ENCODE data around the gene ZNF474.

ZNF474 gene

DNA sequence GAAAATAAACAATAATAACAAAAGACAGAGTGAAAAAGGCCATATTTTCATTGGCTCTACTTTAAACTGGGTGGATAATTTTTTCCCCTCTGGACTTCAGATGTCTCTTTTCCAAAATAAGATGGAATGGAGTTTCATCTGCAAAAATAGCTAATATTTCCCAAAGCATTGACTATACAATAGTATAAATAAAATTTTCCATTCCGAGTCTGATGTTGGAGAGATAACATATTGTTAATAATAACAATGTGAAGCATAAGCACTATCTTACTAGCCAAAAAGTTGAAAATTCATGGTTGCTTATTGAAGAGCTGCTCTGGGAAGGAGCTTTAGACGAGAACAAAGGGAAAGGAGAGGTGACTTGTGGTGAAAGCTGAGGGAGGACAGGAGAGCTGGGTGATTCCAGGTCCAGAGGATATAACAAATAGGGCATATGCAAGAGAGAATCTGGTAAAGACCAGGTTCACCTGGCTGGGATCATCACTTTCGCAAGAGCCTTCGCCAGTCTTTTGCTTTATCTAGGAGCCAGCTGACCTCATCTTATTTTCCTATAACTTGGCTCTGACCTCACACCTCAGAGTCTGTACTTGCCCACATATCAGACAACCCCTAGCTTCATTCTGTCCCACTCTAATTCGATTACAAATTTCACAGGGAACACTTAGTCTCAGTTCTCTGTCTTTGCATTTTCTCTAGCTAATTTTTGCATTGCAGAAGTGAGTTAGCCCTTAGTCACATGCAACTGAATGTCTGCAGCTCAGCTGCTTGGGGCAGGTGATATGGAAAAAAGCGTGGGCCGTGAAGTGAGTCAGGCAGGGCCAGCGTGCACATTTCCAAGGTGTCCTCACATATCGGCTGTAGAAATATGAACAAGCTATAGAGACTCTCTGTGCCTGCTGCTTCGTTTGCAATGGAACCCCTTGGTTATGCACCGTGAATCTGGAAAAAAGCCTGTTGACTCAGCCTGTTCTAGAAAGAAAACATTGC is 7.6 kb upstream of the ZNF474 start:
- TF ChIP-seq POLR2A (IDR thresholded peaks at IDR 0.05; ENCODE audit: extremely low read depth, insufficient read length), result no peak
- no peak for TF ChIP-seq MYC (IDR thresholded peaks at IDR 0.05; ENCODE audit: low read depth, low read length)
- TF ChIP-seq, protein P1, sequence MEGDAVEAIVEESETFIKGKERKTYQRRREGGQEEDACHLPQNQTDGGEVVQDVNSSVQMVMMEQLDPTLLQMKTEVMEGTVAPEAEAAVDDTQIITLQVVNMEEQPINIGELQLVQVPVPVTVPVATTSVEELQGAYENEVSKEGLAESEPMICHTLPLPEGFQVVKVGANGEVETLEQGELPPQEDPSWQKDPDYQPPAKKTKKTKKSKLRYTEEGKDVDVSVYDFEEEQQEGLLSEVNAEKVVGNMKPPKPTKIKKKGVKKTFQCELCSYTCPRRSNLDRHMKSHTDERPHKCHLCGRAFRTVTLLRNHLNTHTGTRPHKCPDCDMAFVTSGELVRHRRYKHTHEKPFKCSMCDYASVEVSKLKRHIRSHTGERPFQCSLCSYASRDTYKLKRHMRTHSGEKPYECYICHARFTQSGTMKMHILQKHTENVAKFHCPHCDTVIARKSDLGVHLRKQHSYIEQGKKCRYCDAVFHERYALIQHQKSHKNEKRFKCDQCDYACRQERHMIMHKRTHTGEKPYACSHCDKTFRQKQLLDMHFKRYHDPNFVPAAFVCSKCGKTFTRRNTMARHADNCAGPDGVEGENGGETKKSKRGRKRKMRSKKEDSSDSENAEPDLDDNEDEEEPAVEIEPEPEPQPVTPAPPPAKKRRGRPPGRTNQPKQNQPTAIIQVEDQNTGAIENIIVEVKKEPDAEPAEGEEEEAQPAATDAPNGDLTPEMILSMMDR (IDR thresholded peaks at IDR 0.05; ENCODE audit: low read depth, low read length), result no peak
- TF ChIP-seq, protein P2, sequence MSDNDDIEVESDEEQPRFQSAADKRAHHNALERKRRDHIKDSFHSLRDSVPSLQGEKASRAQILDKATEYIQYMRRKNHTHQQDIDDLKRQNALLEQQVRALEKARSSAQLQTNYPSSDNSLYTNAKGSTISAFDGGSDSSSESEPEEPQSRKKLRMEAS (IDR thresholded peaks at IDR 0.05; ENCODE audit: low read depth, low read length), result no peak
- no peak for DNase-seq (ENCODE audit: low read depth)
- no peak overlapping the region for H3K4me3 ChIP-seq (ENCODE audit: low read depth, low read length)

DNA sequence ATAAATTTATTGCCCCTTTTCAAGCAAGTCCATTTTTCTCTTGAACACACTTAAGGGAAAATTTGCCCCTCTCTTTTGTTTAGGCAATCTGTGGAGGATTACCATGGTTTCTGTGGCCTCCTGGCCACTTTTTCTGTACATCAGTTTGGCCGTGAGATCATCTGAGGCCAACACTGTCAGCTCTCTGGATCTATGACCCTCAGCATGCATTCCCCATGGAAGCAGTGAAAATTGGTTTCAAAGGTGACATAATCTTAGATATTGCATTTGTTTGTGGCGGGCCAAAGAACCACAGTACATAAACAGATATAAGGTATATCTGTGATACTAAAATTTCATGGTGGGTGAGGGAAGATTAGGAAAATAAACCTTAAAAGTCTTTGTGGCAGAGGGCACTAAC is 4.6 kb upstream of the ZNF474 start:
- H3K4me3 ChIP-seq (ENCODE audit: low read depth, low read length), result no peak overlapping the region
- DNase-seq (ENCODE audit: low read depth), result no peak
- TF ChIP-seq MYC (IDR thresholded peaks at IDR 0.05; ENCODE audit: low read depth, low read length) (no peak), POLR2A (IDR thresholded peaks at IDR 0.05; ENCODE audit: extremely low read depth, insufficient read length) (no peak)
- TF ChIP-seq, protein P1 (IDR thresholded peaks at IDR 0.05; ENCODE audit: low read depth, low read length), result no peak
- TF ChIP-seq, protein P2 (IDR thresholded peaks at IDR 0.05; ENCODE audit: low read depth, low read length), result no peak

DNA sequence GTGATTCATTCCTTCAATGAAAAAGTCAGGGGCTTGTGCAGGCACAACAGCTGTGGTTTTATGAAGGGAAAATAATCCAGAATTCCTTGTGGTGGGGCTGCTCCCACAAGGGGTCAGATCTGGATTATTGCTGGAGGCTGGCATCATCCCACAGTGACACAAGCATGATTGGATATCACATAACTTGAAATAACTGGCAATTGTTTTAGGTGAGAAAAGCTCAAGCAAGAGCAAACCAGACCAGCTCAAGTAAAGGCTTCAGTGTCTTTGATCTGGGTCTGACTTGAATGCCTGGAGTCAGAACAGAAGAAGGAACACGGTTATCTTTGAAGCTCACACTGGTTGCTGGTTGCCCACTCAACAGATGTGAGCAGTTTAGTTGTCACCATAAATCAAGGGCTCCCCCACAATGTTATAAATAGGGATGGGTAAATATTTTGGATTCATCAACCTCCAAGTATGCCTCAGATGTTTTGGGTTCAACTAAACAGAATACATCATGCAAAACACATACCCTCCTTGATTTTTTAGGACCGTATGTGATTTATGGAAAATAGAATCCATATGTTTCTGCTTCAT is 3.1 kb upstream of the ZNF474 start:
- TF ChIP-seq, protein P1 (IDR thresholded peaks at IDR 0.05; ENCODE audit: low read depth, low read length), result no peak
- TF ChIP-seq, protein P2 (IDR thresholded peaks at IDR 0.05; ENCODE audit: low read depth, low read length), result no peak
- DNase-seq (ENCODE audit: low read depth), result no peak
- H3K4me3 ChIP-seq (ENCODE audit: low read depth, low read length), result no peak overlapping the region

GRCh38 chr5:122126756-122127321 is 2.5 kb upstream of the ZNF474 start:
- TF ChIP-seq MYC (IDR thresholded peaks at IDR 0.05; ENCODE audit: low read depth, low read length) (no peak), POLR2A (IDR thresholded peaks at IDR 0.05; ENCODE audit: extremely low read depth, insufficient read length) (no peak)
- TF ChIP-seq, protein P1 (IDR thresholded peaks at IDR 0.05; ENCODE audit: low read depth, low read length), result no peak
- TF ChIP-seq, protein P2 (IDR thresholded peaks at IDR 0.05; ENCODE audit: low read depth, low read length), result no peak
- no peak overlapping the region for H3K4me3 ChIP-seq (ENCODE audit: low read depth, low read length)

GRCh38 chr5:122130152-122130551 is 806 bp downstream of the ZNF474 start:
- TF ChIP-seq, protein P1 (IDR thresholded peaks at IDR 0.05; ENCODE audit: low read depth, low read length), result no peak
- TF ChIP-seq MYC (IDR thresholded peaks at IDR 0.05; ENCODE audit: low read depth, low read length) (no peak), POLR2A (IDR thresholded peaks at IDR 0.05; ENCODE audit: extremely low read depth, insufficient read length) (no peak)
- TF ChIP-seq, protein P2 (IDR thresholded peaks at IDR 0.05; ENCODE audit: low read depth, low read length), result no peak
- no peak for DNase-seq (ENCODE audit: low read depth)
- H3K4me3 ChIP-seq (ENCODE audit: low read depth, low read length), result no peak overlapping the region

More at GRCh38 chr5:122126756-122127321, 2.5 kb upstream of the ZNF474 start:
- no peak for DNase-seq (ENCODE audit: low read depth)
